ENCODE data around the gene TRAPPC8.
"Not testable (repeated sequence)": the region's sequence is repeated elsewhere in the genome, so short reads cannot be mapped to it uniquely, and the experiment has no call there.

The TRAPPC8 gene

GRCh38 chr18:31943878-31944816, 1.2 kb upstream of the TRAPPC8 start:
- DNase-seq = no peak

- DNase-seq = peak; percentile 61
These were observed 483 bp downstream of the TRAPPC8 start for GRCh38 chr18:31942291-31942998.

GRCh38 chr18:31941010-31941809, 1.7 kb downstream of the TRAPPC8 start:
- DNase-seq = no peak

- not testable (repeated sequence) for DNase-seq
These were observed 8.2 kb downstream of the TRAPPC8 start for GRCh38 chr18:31934773-31935172.

- no peak for DNase-seq
These were observed 11.1 kb downstream of the TRAPPC8 start for GRCh38 chr18:31931886-31932240.

- no peak for DNase-seq
These were observed 11.6 kb downstream of the TRAPPC8 start for GRCh38 chr18:31931163-31931885.

GRCh38 chr18:31929273-31929672, 13.7 kb downstream of the TRAPPC8 start:
- no peak for DNase-seq

- not testable (repeated sequence) for DNase-seq
These were observed 15.9 kb downstream of the TRAPPC8 start for GRCh38 chr18:31926988-31927387.

GRCh38 chr18:31920277-31920676, 22.7 kb downstream of the TRAPPC8 start:
- DNase-seq = no peak

- DNase-seq = not testable (repeated sequence)
These were observed 23.6 kb downstream of the TRAPPC8 start for GRCh38 chr18:31919366-31919765.

- no peak for DNase-seq
These were observed 24.2 kb downstream of the TRAPPC8 start for GRCh38 chr18:31918733-31919132.

GRCh38 chr18:31901063-31901462, 41.9 kb downstream of the TRAPPC8 start:
- no peak for DNase-seq

- not testable (repeated sequence) for DNase-seq
These were observed 43.2 kb downstream of the TRAPPC8 start for GRCh38 chr18:31899771-31900170.

GRCh38 chr18:31892936-31893335, 50.0 kb downstream of the TRAPPC8 start:
- no peak for DNase-seq

- DNase-seq = no peak
These were observed 51.4 kb downstream of the TRAPPC8 start for GRCh38 chr18:31891566-31891965.

GRCh38 chr18:31884020-31884419, 58.9 kb downstream of the TRAPPC8 start:
- no peak for DNase-seq

- no peak for DNase-seq
These were observed 62.6 kb downstream of the TRAPPC8 start for GRCh38 chr18:31880186-31880898.

GRCh38 chr18:31878358-31878757, 64.6 kb downstream of the TRAPPC8 start:
- DNase-seq = no peak

- no peak for DNase-seq
These were observed 65.0 kb downstream of the TRAPPC8 start for GRCh38 chr18:31877900-31878299.

GRCh38 chr18:31876707-31877106, 66.2 kb downstream of the TRAPPC8 start:
- DNase-seq = no peak

GRCh38 chr18:31875301-31875700, 67.6 kb downstream of the TRAPPC8 start:
- no peak for DNase-seq

- DNase-seq = no peak
These were observed 79.8 kb downstream of the TRAPPC8 start for GRCh38 chr18:31863103-31863502.
